GM13977 (cell line): ENCODE measurements around the gene ARID1B.

Experiments used
- DNase-seq: peaks from one replicate; pipeline ENCODE4 v3.0.0; 2012; ENCODE audit warnings: low spot score
- CTCF ChIP-seq: IDR thresholded peaks from 2 replicates; pipeline ENCODE4 v1.5.1; 2012; ENCODE audit warnings: mild to moderate bottlenecking, control low read depth; ENCODE audit not compliant: insufficient read depth; ENCODE audit errors: extremely low read depth, missing control alignments
- in situ Hi-C: fragments of 300-500 bp; cut with MboI; formaldehyde crosslinking; loops from one replicate; pipeline ENCODE4 v1.12.0; 2022; ENCODE audit warnings: low sequenced_read_pairs, low pct_unique_long_range_greater_than_20kb, mixed read lengths, inconsistent platforms; ENCODE audit not compliant: unreplicated experiment

ARID1B gene

DNA sequence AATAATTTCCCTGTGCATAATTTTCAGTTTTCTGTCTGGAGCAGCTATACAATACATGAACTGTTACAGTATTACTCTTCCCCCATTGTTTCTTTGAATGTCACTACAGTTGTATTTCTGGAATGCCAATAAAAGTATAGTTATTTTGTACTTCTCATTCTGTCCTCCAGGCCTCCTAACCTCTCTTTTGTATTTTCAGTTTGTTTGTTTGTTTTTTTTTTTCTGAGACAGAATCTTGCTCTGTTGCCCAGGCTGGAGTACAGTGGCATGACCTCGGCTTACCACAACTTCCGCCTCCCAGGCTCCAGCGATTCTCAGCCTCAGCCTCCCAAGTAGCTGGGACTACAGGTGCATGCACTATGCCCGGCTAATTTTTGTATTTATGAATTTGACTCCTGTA, 16.8 kb upstream of the ARID1B start:
- no peak for TF ChIP-seq CTCF
- in situ Hi-C loops, result loop anchor here (25.0 kb wide), 1 partner anchor 198 kb away; no protein-coding TSS in a partner anchor
- DNase-seq, result no peak

DNA sequence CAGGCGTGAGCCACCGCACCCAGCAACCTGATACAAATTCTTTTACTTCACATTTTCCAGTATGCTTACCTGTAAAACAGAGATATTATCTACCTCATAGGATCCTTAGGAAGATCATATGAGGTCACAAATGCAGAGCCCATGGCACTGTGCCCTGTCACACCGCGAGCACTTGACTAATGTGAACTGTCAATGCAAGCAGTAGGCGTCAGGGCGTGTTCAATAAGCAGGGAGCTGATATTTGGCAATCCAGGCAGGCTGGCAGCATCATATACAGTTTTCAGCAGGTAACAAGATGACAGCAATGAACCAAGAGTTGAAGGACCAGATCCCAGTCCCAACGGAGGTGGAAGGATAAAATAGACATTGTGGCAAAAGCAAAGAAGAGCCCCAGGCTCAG, 14.6 kb upstream of the ARID1B start:
- in situ Hi-C loops, result loop anchor here (25.0 kb wide), 1 partner anchor 200 kb away; no protein-coding TSS in a partner anchor
- DNase-seq, result no peak
- no peak for TF ChIP-seq CTCF

DNA sequence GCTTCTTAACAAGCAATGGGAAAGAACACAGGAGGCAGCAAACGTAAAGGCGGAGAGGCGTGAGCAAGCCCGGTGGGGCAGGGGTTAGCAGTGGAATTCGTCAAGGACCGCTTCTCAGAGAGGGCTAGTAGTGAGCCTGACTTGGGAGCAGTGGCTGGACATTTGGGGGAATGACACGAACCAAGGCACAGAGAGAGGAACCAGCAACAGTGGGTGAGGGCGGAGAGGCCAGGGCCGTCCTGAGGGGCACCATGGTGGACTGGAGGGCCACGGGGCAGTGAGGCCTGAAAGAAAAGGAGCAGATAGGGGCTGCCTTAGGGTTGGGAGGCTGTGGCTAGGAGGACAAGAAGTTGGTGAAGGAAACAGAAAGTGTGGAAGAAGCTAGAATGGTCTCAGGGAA, 12.1 kb upstream of the ARID1B start:
- in situ Hi-C loops, result loop anchor here (25.0 kb wide), 1 partner anchor 203 kb away; no protein-coding TSS in a partner anchor
- DNase-seq, result no peak

DNA sequence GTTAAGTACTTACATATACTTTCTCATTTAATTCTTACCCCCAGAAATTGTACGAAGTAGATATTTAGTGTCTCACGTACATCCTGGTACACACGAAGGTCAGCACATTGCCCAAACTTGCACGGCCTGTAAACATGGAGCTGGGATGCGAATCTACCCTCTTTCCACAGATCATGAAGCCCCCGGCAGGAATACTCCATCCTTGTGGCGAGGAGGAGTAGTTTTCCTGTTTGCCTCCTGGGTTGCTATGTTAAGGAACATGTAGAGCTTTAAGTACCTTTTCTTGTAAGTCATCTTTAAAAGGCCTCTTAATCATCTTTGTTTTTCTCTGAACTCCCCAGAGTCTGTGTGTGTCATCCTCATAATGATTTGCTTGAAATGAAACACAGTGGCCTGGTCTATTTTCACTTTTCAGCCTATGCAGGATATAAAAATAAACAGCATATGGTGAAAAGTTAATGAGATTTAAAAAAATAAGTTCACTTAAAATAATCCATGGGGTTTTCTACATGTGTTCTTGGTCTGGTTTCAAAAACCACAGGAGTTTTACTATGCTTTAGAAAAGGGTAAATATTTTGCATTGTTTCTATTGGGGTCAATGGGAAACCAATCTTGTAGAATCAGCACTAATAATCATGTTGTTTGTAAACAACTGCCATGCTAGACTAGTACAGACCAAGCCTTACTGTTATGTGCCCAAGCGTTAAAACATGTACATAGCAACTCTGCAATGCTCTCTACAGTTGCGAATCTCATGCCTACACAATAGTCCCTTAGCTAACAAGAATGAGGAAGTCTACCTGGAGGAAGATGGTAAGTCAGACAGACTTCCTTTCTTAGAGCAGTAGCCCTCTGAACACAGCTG, 9.3 kb upstream of the ARID1B start:
- TF ChIP-seq CTCF, result no peak
- DNase-seq, result peak; percentile 72
- in situ Hi-C loops, result loop anchor here (25.0 kb wide), 1 partner anchor 206 kb away; no protein-coding TSS in a partner anchor

More for the DNA sequence above, 12.1 kb upstream of the ARID1B start:
- no peak for TF ChIP-seq CTCF

DNA sequence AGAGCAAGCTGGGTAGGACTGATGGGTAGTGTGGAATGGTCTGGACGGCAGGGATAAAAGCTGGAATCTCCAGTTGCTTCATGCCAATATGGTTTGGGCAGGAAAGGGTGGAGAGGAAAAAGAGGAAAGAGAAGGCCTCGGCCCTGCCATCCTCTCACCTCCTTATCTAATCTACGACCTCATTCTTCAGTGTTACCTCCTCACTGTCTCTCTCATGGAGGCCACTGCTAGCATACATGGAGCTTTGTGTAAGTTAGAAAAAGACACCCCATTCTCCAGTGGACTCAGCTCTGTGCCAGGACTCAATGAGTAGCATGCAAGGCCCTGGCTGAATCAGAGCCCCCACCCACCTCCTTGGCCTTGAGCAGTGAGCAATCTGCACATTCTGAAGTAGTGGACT, 6.1 kb upstream of the ARID1B start:
- no peak for DNase-seq
- in situ Hi-C loops, result loop anchor here (25.0 kb wide), 1 partner anchor 209 kb away; no protein-coding TSS in a partner anchor

GRCh38 chr6:156771761-156772160, 5.4 kb upstream of the ARID1B start:
- no peak for DNase-seq
- in situ Hi-C loops, result loop anchor here (25.0 kb wide), 1 partner anchor 209 kb away; no protein-coding TSS in a partner anchor
- no peak for TF ChIP-seq CTCF

More for the DNA sequence above, 6.1 kb upstream of the ARID1B start:
- TF ChIP-seq CTCF, result no peak
